H1 (cell line): ENCODE data around the gene GALNT9. TPM values are rescaled to one million over a fixed set of nuclear protein-coding genes. Genes with fewer than 3 reads are reported as not detected.

ENCODE experiments used
- NANOG ChIP-seq: IDR thresholded peaks from 2 replicates; pipeline ENCODE4 v1.6.1; 2011; ENCODE audit warnings: low read length, low read depth, mild to moderate bottlenecking, inconsistent platforms; ENCODE audit not compliant: insufficient read depth, poor library complexity, severe bottlenecking
- polyA plus RNA-seq, 7 experiments: library from polyadenylated mRNA; depleted of rRNA in 3 of 7; stranded (reverse) in 5 of 7; unstranded in 2 of 7; fragments of >200 nt in 5 of 7; fragments of 200-250 nt in 2 of 7; gene quantifications; 1 replicate in 5 of 7; 2 replicates in 1 of 7; 4 replicates in 1 of 7; pipeline versions ENCODE4 v1.2.1 to v1.2.3, GENCODE V29; 2011 to 2013; ENCODE audit warnings: missing spikeins in 2 of 7, mixed read lengths in 2 of 7
- total RNA-seq: library from RNA; stranded (reverse); fragmentation: NEBNext Ultra II Directional; extraction: Animal tissue kit (Norgen Biotek cat#: 25700); gene quantifications from 2 replicates; pipeline ENCODE4 v1.2.1, GENCODE V29; 2021
- TF ChIP-seq, protein P1 (sequence below), 3 experiments: IDR thresholded peaks; 1 replicate in 2 of 3; 2 replicates in 1 of 3; pipeline versions ENCODE4 v1.5.1 to v1.6.1; 2011; ENCODE audit warnings: low read length in 3 of 3, mild to moderate bottlenecking in 3 of 3, inconsistent platforms in 2 of 3, low read depth in 1 of 3, moderate library complexity in 1 of 3; ENCODE audit not compliant: insufficient read depth in 1 of 3; ENCODE audit errors: control extremely low read depth in 1 of 3

Gene GALNT9
- total and polyA plus RNA-seq, 2 of the 8 experiments (the other 6 are each of a cell fraction or from before 2014, with no cell fraction given), result 2.0 to 3.6 TPM

DNA sequence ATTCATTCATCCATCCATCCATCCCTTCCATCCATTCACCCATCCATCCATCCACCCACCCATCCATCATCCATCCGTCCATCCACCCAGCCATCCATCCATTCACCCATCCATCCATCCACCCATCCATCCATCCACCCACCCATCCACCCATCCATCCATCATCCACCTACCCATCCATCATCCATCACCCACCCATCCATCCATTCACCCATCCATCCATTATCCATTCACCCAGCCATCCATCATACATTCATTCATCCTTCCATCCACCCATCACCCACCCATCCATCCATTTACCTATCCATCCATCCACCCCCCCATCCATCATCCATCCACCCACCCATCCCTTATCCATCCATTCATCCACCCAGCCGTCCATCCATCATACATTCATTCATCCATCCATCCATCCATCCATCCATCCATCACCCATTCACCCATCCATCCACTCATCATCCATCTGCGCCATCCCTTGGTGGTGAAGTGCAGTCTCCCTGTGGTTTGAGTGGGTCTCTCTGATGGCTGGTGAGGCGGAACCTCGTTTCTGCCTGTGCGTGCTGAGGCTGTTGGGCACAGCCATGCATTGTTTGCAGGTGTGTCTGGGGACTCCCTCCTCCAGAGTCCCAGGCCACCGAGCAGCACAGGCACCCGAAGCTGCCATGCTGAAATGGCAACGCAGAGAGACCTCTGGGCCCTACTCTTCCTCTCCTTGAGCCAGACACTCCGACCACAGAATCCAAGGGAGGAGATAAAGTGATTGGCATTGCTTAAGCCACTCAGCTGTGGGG, 162.4 kb downstream of the GALNT9 start (continued):
- TF ChIP-seq, protein P1, sequence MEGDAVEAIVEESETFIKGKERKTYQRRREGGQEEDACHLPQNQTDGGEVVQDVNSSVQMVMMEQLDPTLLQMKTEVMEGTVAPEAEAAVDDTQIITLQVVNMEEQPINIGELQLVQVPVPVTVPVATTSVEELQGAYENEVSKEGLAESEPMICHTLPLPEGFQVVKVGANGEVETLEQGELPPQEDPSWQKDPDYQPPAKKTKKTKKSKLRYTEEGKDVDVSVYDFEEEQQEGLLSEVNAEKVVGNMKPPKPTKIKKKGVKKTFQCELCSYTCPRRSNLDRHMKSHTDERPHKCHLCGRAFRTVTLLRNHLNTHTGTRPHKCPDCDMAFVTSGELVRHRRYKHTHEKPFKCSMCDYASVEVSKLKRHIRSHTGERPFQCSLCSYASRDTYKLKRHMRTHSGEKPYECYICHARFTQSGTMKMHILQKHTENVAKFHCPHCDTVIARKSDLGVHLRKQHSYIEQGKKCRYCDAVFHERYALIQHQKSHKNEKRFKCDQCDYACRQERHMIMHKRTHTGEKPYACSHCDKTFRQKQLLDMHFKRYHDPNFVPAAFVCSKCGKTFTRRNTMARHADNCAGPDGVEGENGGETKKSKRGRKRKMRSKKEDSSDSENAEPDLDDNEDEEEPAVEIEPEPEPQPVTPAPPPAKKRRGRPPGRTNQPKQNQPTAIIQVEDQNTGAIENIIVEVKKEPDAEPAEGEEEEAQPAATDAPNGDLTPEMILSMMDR (IDR thresholded peaks at IDR 0.05; ENCODE audit: control extremely low read depth in 1 of 3, insufficient read depth in 1 of 3, low read depth in 1 of 3, low read length in 3 of 3), result no peak
- no peak for TF ChIP-seq NANOG
